Superior temporal gyrus (tissue), 1 donor: ENCODE results near the gene SMYD3.
"Not testable (repeated sequence)": the region's sequence is repeated elsewhere in the genome, so short reads cannot be mapped to it uniquely, and the experiment has no call there.

Source experiments
- DNase-seq: peaks from one replicate; pipeline ENCODE4 v3.0.0-alpha.2; 2016; ENCODE audit errors: extremely low spot score

Gene SMYD3

DNA sequence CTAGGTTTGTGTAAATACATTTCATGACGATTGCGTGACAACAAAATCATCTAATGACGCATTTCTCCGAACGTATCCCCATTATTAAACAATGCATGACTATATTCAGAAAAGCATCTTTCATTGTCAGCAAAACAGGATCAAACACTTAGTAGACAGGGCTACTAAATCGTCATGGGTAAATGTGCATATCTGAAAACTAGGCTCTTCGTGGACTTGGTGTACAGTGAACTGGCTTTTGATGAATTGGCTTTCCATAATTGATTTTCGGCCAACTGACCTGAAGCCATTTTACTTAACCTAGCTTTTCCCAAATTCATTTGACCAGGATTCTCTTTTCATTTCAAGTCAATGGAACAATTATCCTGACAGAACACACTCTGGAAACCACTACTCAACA lies 665.0 kb downstream of the SMYD3 start:
- DNase-seq: no peak

DNA sequence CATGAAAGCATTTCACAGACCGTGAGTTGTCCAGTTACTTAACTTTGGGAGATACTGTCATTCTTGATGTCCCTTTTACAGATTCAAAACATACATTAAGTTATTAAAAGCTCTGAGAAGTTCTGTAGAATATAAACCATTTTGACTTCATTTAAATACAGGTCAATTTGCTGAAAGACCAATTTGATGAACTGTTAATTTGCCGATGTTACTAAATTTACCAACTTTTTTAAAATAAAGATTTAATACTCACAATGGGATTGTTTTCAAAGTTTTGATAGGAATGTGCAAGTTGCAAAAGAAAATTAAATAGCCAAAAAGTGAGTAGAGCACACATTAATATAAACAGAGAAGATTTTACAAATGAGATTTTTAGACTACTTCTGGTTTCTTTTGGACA lies 666.1 kb downstream of the SMYD3 start:
- no peak for DNase-seq

DNA sequence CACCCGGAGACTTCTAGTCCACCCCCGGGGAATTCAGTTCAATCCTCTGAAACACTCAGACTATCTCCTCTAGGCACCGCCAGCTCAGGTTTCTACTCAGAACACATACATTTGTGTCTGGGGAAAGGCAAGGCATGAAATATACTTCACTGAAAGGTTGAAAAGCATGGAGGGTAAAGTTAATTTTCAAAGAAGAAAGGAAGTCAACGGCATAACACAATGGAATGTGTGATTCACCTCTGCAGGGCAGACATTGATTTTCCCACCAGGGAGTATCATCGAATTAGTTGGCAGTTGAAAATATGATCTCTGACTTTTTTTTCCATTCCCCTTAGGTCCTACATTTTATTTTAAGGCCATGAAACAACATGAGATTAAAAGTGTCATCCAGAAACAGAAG lies 669.4 kb downstream of the SMYD3 start:
- no peak for DNase-seq

DNA sequence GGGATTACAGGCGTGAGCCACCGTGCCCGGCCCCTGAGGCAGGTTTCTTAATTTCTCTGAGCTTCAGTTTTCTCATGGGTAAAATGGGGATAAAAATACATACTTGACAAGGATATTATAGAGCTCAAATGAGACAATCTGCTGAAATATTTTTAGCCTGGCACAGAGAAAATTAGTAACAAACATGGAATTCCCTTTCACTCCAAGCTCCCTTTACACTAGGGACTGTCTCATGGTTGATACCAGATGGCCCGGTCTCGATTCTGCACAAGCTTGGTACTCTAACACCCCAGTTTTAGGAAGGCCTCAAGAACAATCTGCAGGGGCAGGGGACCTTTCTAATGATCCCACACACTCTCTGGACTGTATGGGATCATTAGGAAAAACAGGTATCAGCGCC lies 671.7 kb downstream of the SMYD3 start:
- DNase-seq: no peak

DNA sequence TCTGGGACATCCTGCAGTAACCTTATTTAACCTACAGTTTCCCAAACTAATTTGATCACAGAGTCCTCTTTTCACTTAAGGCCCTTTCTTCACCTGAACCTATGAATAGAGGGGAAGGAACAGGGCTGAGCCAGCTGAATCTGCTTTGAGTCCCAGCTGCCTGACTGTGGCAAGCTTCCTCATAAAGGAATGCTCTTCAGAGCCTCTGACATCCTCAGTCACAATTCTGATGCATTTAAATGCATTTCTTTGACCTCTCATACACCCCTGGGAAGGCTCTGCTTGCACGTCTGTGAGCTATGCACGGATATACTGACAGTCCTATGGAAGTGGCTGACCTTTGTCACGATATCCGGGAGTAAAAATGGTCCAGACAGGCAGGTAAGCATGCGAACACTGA lies 673.1 kb downstream of the SMYD3 start:
- DNase-seq: no peak

DNA sequence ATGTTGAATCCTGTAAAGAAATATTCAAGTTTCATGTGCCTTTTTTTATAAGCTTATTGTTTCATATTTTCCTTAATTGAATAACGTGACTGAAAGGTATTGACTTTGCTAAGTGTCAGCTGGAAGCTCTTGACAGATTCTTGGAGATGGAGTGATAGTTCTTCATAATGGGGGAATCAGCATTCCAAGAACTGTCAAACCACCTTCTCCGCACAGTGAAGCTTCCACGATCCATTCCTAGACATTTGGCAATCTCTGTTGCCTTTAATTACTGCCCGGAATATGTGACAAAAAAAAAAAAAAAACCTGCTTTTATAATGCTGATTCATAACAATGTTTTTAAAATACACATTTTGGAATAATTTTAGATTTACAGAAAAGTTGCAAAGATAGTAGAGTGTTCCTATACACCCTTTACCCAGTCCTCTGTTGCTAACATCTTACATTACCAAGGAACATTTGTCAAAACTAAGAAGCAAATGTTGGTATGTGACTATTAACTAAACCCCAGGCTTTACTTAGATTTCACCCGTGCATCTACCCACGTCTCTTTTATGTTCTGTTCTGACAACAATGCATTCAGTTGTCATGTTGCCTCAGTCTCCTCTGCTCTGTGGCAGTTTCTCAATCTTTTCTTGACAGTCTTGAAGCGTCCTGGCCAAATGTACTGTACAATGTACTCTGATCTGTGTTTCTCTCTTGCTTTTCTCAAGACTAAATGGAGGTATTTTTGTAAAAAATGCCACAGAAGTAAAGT lies 674.1 kb downstream of the SMYD3 start:
- no peak for DNase-seq

DNA sequence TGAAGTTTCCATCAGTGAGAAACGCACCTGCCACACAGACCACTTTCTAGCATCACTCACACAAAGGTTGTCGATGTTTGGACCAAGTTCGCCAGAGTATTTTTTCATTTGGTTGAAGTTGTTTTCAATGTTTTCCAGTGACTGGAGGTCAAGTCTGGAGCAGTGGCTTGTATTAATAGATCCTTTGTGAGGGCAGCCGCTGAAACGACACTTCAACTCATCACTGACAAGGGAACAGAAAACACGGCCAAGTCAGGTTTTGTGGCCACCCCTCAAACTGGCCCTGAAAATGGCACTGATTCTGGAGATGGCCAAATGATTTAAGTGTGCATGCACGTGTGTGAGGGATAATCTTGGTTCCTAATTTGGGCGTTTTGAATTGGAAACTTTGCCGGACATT lies 675.6 kb downstream of the SMYD3 start:
- no peak for DNase-seq

DNA sequence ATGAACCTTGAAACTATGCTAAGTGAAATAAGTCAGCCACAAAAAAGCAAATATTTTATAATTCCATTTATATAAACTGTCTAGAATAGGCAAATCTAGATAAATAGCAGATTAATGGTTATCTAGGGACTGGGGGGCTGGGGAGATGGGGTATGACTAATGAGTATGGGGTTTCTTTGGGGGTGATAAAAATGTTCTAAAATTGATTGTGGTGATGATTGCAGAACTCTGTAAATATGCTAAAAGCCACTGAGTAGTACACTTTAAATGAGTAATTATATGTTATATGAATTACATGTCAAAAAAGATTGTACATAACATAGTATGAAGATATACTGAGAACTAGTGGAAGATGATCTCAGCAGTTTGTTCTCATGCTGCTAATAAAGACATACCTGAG lies 677.3 kb downstream of the SMYD3 start:
- DNase-seq: no peak

DNA sequence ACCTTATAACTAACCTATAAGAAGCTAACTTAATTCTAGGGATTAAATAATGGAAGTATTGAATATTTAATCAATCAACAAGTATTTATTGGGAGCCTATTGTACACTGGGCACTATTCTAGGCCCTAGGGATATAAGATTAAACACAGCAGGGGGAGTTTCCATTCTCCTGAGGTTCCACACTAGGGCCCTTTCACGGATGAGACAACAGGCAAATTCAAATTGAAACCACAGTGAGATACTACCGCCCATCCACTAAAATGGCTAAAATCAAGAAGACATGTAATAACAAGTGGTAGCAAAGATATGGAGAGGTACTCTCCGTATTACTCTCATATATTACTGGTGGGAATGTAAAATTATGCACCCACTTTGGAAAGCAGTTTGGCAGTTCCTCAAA lies 677.9 kb downstream of the SMYD3 start:
- no peak for DNase-seq

DNA sequence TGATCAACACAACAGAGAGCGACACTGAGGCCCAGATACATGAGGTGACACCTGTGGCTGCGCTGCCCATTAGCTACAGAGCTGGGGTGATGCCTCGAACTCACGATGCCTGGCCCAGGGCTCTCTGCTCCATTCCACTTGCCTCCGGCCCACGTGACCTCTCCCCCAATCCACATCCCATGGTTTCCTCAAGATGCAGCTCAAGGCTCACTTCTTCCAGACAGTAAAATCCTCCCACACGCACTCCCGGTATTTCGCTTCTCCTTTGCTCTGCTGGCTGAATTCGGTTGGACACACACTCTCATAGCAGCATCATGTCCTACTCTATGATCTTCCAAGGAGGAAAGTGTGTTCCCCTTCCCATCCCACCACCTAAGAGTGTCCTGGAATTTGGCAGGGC lies 679.8 kb downstream of the SMYD3 start:
- DNase-seq: no peak

DNA sequence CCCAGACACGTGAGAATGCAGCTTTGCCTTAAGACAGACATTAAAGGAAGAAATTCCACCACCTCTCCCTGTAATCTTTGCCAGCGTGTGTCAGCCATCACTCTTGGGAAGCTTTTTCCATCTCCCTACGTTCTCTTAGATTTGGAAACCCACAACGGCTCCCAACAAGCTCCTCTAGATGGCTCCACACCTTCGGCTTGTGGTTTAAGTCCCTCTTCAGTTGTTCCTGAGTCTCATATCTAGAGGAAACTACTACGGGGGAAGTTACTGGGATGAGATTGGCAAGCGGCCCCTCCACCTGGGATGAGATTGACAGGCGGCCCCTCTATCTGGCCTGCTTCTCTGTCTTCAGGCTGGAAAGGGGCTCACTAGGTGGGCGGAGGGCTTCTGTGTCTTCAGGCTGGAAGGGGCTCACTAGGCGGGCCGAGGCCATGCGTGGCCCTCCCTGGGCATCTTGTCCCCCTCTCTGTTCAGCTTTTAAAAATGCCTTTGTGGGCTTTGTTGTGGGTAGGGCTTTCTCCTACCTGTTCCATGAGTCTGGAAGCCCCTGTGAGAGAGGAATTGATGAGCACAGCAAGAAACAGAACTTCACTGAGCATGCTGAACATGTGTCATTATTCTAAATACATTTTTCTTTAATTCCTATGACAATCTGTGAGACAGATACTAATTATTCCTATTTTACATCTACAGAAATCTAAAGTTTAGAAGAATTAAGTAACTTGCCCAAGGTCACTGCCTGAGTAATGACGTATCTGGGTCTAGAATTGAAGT lies 681.8 kb downstream of the SMYD3 start:
- no peak for DNase-seq

DNA sequence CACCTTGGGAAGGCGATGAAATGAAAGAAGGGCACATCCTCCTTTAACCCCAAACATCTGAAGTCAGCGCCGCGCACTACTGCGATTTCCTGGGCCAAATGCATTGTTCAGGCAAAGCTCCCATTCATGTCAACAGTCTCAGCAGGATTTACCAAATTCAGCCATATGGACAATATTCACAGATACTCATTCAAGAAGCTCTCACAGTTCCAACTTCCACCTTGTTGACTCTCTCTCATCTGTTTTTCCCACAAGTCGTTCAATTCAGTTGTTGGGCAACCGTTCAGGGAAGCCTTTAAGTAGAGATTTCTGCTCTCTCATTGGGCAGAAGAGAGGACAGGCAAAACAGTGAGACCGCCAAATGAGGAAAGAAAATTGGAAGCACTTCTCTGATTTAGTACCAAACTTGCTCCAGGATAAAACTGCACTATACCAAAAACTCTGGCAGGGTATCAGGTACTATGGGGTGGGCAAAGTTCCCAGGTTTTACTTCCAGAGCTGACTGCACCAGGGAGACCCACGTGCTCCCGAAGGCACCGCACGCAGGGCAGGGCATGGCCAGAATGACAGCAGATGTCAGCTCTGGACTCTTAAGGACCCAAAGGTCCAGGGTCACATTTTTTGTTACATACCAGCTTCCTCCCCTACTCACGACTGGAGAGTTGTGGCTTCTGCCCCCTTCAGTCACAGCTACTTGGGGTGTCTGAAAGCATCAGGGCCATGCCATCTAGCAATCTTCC lies 683.5 kb downstream of the SMYD3 start:
- no peak for DNase-seq

DNA sequence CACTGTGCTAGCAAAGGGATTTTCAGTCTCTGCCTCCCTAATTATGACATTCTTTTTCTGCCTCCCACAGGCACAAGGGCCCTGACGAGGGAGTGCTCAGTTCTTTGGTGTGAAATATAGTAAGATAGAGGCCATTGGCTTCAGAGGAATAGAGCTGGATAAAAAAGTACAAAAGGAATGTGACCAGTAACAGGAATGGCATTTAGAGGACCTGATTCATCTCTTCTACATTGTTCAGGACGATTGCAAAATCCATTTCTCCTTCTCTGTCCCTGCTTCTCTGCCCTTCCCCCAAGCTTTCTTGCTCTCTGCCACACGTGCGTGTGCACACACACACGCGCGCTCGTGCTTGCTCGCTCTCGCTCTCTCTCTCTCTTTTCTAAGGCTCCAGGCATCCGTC lies 684.1 kb downstream of the SMYD3 start:
- DNase-seq: no peak

DNA sequence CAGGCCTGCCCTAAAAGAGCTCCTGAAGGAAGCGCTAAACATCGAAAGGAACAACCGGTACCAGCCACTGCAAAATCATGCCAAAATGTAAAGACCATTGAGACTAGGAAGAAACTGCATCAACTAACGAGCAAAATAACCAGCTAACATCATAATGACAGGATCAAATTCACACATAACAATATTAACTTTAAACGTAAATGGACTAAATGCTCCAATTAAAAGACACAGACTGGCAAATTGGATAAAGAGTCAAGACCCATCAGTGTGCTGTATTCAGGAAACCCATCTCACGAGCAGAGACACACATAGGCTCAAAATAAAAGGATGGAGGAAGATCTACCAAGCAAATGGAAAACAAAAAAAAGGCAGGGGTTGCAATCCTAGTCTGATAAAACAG lies 688.7 kb downstream of the SMYD3 start:
- DNase-seq: not testable (repeated sequence)

DNA sequence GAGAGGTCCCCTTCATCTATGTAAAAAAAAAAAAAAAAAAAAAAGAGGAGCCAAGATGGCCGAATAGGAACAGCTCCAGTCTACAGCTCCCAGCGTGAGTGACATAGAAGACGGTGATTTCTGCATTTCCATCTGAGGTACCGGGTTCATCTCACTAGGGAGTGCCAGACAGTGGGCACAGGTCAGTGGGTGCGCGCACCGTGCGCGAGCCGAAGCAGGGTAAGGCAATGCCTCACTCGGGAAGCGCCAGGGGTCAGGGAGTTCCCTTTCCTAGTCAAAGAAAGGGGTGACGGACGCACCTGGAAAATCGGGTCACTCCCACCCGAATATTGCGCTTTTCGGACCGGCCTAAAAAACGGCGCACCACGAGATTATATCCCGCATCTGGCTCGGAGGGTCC lies 690.6 kb downstream of the SMYD3 start:
- not testable (repeated sequence) for DNase-seq

DNA sequence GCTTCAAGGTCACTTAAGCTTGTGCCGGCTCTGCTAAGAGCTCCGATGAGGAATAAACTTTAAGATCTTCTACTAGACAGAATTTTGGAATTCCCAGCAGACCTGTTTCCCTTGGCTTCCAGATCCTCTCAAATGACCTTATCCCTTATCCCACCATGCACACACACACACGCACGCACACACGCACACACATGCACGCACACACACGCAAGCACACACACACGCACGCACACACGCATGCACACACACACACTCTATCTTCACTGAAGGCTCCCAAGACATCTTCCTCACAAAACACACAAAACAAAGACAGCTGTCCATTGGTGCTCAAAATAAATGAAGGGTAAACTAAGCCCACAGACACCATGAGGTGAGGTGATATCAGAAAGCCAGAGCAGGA lies 692.4 kb downstream of the SMYD3 start:
- DNase-seq: no peak

DNA sequence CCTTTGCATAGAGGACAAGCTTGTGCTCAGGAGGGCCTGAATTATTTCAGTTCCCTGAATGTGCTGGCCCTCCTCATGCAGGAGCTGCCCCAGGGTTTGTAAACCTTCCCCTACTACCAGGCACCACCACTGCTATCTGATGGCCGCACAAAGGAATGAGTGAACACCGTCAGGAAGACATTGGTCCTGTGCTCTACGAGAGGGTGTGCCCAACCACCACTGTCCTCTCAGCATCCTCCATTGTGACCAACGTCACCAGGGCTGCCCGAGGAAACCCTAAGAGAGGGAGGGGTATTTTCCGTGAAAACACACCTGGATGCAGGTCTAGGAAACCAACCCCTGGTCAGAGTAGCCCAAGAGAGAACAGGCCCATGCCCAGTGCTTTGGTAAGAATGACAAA lies 694.8 kb downstream of the SMYD3 start:
- DNase-seq: no peak

DNA sequence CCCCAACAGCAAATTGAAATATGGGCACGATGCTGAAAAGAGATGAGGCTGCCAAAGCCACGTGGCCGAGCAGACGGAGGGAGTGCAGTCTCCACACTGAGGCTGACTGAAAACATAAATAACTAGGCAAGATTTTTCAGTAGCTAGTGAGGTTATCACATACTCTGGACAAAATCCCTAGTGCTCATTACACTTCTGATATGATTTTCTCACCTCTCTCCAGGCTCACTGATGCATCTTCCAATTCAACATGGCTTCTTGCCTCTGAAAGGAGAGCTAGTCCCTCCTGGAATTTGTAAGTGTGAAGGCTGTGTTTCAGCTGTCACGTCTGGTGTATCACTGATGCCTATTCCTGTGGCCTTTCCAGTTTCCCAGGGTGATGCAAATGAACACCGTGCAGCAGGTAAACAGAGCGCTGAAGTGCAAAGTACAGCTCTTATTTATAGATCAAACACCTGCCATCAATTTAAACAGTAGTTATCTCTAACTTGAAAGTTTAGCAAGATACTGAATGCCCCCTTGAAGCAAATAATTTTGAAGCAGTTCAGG lies 696.2 kb downstream of the SMYD3 start:
- peak; percentile 39 for DNase-seq

DNA sequence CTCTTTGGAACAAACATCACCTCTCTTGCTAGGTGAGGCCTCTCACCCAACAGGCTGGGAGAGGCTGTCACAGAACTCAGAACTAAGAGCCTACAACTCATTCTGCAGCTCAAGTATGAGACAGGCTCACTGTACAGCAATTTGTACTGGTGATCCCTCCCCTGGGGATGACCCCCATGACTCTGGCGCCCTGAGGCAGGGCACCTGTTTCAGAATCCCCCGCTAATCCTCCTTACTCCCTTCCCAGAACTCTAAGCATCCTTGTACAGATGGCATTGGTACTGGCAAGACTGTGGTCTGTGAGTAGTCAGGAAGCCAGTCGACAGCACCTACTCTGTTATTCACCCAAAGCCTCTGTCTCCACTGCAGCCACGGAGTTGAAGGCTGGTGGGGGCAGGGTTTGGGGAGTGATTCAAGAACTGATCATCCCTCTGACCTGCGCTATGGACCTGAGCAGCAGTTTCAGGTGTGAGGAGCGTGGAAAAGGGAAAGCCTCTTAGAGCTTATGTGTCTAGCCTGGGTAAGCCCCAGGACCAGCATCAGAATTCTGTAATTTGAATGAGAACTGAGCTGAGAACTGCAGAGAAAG lies 696.8 kb downstream of the SMYD3 start:
- no peak for DNase-seq

DNA sequence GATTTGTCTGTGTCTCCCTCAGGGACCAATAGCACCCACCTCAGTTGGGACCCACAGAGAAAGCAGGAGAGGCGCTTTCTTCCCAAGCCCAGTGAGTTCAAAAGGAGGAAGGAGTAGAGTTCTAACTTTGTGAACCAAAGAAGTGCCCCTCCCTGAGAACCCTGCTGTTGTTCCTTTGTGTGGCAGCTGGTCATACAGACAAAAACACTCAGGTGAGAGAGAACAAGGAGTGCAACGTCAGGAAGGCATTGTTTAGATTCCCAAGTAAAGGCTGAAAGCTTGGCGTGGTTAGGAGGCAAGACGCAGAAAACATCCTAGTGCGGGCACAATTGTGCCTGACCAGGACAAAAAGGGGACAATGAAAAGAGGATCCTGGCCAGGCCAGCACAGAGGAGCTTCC lies 697.7 kb downstream of the SMYD3 start:
- no peak for DNase-seq

DNA sequence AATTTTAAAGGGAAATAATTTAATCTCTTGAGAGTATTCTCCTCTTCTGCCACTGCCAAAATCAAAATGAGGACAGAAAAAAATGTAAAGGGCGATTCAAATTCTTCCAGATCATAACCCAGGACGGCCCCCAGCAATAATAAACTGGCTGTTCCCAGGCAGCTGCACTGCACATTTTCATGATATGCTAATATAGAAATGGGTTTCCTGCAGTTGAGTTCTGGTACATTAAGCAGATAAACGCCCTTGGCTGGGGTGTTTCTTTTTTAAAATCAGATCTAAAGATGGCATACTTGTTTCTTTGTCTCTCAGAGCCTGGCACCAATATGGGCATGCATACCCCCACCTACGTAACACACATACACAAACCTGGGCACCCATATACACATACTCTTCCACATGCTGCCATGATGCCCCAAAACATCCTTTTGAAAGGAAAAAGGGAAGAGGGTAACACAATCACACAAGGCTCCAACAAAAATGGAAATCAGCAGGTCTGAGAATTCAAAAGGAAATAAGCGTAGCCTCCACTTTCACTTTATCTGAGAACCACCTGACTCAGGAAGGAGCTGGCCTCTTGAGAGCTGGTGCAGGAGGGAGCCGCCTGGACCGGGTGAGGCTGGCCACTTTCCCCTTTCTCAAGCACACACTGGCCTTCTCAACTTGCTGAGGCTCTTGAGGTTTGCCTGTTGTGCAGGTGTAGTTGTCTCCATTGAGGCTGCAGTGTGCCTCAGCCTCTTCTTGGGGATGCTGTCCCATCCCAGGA lies 698.9 kb downstream of the SMYD3 start:
- DNase-seq: no peak
